Stimulated activated CD4-positive, alpha-beta T cell treated with anti-CD3 and anti-CD28 coated beads, Interleukin-2, amount 100 ng/mL, for 4 hours (primary cell): Measurements from ENCODE around the gene TGFBI.

Experiments
- DNase-seq: peaks from one replicate; pipeline ENCODE4 v3.0.0-alpha.2; 2020; ENCODE audit warnings: low read depth

TGFBI gene

DNA sequence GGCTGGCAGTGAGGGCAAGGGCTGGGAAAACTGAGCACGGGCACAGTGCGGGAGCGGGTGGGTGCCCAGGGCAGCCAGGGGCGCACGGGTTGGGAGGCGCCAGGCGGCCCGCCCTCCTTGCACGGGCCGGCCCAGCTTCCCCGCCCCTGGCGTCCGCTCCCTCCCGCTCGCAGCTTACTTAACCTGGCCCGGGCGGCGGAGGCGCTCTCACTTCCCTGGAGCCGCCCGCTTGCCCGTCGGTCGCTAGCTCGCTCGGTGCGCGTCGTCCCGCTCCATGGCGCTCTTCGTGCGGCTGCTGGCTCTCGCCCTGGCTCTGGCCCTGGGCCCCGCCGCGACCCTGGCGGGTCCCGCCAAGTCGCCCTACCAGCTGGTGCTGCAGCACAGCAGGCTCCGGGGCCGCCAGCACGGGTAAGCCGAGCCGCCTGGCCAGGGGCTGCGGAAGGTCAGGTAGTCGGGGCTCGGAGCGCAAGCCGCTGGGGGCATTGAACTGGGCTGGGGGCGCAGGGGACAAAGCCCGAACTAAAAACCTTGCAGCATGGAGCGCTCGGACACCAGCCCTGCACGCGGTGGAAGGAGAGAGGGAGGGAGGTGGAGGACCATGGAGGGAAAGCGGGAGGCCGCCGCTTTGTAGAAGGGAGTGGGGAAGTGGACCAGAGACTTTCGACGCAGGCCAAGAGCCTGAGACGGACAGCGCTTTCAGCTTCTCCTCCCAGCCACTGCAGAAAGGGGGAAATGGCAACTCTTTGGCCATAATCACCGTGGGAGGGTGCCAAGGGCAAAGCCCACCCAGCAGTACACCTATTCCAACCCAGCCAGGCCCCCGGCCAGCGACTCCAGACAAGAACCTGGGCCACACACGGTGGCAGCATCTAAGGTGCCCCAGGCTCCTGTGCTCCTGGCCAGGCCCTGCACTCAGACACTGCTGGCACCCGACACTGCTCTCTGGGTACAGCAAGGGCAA, at the start of gene TGFBI:
Gene TGFBI, plus strand, starts transcription at position 207 of the 961 bp plus-strand sequence. Its CDS starts 68 bp downstream, at position 275.
- no peak for DNase-seq

DNA sequence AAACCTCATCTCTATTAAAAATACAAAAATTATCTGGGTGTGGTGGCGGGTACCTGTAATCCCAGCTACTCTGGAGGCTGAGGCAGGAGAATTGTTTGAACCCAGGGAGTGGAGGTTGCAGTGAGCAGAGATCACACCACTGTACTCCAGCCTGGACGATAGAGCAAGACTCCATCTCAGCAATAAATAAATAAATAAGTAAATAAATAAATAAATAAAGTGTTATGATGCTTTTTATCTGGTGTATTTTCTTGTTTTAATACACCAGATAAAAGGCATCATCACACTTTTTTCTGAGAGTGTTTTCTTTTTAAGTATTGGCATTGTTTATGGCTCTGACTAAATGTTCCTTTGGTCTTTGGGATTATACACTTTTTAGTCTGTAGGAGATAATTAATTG, 49.8 kb upstream of the TGFBI start:
- DNase-seq, result no peak

DNA sequence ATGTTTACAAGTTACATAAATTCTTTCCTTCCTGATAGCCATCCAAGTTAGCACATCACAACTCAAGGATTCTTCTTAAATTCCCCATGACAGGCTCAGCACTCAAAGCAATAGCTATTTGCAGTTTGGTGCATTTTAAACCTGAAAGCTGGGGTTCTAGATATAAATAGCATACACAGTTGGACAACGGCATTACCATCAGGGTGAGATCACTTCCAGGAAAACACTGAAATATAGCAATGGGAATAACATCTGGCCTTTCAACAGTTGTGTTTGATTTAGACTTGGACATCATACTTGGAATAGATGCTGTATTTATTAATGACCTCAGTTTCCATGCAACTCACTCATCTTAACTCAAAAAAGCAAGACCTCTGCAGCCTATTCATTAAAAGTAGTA, 49.3 kb upstream of the TGFBI start:
- no peak for DNase-seq

DNA sequence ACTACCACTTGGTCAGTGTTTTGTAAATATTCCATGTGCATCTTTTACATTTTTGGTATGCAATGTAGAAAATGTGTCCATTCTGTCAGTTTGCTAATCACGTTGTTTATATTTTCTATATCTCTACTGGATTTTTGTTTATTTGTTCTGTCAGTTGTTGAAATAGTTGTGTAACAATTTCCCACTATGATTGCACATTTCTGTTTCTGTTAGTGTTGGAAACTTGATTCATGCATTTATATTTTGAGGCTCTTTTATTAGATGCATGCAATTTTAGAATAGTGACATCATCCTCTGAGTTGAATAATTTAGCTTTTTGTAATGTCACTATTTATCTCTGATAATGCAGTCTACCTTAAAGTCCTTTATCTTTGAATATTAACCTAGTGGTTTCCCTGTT, 48.2 kb upstream of the TGFBI start:
- no peak for DNase-seq

DNA sequence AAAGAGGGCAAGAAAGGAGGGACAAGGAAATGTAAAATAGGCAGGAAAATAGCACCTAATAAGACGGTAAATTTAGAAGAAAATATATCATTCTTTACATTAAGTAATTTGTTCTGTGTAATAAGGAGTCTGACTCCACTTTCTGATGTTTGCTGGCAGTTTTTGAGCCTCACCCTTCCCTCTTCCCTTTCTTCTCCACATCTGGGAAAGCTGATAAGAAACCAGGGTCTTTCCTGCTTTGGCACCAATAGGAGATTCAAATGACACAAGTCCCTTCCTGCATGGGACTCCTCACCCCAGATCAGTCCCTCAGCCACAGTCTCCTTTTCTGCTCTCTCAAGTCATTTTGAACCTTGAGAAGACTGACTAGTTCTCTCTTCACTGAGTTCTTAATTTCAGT, 42.8 kb upstream of the TGFBI start:
- no peak for DNase-seq

DNA sequence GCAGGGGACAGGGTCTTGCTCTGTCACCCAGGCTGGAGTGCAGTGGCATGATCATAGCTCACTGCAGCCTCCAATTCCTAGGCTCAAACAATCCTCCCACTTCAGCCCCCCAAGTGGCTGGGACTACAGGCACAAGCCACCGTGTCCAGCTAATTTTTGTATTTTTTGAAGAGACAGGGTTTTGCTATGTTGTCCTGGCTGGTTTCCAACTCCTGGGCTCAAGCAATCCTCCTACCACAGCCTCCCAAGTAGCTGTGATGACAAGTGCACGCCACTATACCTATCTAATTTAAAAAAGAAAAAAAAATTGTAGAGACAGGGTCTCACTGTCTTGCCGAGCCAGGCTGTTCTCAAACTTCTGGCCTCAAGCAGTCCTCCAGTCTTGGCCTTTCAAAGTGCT, 42.4 kb upstream of the TGFBI start:
- DNase-seq, result no peak

DNA sequence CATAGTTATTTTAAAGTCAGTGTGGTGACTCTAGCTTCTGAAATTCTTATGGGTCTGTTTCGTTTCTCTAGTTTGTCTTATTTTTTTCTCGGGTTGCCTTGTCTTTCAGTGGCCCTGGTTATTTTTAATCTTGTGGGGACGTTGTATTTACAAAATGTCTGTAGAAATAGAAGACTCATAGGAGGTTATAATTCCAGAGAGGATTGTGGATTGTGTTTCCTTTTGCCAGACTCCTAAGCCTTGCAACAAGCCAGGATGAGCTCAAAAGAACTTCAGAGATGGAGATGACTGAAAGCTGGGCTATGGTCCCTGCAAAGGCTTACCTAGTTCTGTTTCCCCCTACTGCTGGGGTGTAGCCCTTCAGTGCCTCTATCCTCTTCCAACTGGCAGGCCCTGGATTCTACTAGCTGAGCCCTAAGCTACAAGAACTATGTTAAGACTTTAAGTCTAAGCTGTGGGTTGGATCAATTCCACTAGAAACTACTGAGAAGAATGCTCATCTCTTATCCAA, 41.8 kb upstream of the TGFBI start:
- no peak for DNase-seq

DNA sequence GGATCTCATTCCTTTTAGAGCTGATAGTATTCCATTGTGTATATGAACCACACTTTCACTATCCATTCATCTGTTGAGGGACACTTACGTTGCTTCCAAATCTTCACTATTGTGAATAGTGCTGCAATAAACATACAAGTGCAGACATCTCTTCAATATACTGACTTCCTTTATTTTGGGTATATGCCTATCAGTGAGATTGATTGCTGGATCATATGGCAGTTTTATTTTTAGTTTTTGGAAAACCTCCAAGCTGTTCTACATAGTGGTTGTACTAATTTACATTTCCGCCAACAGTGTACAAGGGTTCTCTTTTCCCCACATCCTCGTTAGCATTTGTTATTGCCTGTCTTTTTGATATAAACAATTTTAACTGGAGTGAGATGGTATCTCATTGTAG, 40.2 kb upstream of the TGFBI start:
- DNase-seq, result no peak

DNA sequence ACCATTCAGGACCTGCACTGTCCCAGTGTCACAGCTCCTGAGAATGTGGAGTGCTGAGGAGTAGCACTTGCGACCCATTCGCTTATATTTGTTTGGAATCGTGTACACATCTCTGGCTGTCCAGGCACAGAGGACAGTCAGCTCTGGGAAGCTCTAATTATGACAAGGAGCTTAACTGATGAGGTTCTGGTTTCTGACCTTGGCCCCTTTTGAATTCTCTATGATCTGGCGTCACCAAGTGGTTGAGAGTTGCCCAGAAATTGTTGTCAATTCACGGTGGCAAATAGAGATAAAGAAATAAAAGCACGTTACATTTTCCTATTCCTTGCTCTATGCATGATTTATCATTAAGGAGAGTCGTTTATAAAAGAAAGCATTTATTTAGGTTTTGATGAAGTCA, 39.1 kb upstream of the TGFBI start:
- DNase-seq, result no peak

DNA sequence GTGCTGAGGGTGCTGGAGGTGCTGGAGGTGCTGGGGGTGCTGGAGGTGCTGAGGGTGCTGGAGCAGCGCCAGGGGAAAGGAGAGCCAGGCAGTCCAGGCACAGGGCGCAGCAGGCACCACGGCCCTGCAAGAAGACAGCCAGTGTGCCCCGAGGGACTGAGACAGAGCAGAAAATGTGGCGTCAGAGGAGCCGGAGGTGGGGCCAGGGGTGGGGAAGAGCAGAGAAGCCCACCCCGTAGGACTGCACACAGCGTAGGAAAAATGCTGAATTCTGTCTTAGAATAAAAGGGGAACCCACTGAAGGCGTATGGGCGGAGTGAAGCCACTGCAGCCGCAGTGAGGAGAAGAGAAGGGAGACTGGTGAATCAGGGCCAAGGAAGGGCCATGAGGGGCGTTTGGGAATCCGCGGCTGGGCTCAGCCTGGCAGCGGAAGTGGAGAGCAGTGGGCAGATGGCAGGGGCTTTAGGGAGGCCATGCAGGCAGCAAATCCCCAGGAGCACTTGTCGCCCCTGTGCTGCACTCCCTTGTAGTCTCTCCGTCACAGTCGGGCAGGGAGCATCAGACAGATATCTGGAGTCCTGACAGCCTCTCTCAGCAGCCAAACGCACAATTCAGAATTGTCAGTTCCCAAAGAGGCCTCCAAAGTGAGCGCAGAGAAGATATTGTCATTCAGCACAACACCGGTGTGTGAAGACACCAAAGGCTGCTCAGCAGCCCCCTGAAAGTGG, 38.1 kb upstream of the TGFBI start:
- no peak for DNase-seq

DNA sequence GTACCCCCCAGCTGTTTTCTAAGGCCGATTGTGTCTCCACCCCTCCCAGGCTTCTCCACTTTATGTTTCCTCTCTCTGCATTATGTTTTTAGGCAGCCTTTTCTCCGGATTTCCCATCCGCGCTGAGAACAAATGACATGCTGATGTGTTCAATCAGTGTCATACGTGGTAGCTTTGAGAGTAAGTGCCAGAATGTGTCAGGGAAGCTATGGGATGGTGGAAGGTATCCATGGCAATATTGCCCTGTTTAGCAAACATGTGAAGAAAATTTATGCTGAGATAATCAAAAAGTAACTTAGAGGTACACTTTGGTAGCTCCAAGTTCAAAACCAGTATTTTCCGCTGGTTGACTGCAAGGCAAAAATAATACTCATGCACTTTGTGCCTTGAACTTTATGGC, 37.4 kb upstream of the TGFBI start:
- DNase-seq, result no peak

DNA sequence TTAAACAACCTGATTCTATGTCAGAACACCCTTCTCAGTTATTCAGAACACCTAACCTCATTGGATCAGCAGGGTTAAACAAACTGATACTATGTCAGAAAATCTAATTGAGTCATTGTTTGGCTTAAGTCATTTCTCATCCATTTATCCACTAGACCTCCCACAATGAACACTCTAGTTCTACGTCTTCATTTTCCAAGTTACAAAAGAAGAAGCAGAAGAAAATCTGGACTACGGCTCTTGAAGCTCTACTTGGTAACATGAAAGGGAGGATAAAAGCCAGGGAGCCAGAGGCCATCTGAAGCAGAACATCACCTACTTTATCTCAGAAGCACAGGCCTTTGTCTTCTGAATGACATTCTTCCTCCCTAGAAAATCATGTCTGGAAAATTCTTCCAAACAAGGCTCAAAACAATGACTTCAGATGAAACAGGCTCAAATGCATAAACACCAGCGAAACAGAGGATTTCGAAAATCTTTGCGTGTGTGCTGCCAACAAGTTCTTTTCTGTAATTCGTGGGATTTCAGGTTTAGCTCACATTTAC, 35.4 kb upstream of the TGFBI start:
- no peak for DNase-seq

DNA sequence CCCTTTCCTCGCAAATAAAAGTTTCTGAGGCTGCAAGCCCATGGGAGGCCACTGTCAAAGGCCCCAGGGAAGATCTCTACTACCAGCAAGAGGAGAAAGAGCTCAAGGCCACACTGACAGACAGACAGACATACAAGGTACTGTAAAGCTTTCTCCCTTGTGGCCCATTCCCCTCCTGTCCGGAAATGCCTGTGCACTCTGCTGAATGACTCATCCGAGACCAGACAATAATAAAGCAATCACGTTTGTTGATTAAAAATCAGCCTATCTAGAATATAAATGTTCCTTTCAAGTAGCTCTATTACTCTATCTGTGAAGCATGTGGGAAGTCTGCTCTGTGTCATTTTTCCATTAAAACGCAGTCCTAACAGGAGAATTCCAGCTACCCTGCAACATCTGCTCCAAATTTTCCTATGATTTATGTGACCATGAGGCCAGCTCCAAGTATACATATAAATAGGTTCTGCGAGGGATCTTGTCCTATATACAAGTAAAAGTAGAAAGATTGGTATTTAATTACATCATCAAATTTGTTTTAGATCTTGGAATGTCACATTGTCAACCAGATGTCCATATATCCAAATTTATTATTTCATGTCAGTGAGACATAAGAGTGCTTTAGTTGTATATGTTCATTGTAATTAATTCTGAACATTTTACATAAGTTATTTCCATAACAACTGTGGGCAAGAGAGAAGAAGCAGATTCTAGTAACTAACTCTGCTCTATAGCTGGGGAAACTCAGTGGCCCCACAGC, 34.7 kb upstream of the TGFBI start:
- DNase-seq, result no peak

DNA sequence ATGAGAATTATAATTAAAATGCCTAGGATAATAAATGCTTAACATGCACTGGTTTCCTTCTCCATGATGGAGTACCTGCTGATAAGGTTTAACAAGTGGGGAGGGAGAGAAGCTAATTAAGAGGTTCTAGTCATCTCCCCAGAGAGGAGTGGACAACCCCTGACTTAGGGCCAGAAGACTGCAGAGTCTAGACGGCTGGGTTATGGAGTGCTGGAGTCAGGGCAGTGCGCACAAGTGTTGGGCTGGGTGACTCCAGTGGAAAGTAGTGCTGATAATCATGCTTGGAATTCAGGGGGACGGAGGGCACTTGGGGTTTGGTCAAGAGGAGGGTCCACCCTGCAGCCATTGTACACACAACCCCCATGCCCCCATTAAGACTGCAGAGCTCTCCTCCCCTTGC, 32.8 kb upstream of the TGFBI start:
- no peak for DNase-seq

DNA sequence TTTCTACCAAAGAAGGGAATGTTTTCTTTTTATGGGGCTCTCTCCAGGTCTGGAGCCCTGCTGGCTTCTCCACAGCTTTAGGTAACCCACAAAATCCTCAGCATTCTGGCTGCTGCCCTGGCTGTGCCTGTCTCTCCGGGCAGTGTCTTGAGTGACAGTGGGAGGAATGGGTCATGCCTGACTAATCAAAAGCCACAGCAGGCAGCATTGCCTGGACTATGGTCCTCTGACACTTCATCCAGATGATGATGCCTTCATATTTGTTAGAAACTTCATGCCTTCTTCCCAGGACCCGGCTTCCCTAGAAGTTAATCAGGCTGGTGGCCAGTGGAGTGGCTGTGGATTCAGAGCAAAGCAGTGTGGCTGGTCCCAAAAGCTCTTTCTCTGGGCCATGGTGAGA, 32.2 kb upstream of the TGFBI start:
- DNase-seq, result no peak

DNA sequence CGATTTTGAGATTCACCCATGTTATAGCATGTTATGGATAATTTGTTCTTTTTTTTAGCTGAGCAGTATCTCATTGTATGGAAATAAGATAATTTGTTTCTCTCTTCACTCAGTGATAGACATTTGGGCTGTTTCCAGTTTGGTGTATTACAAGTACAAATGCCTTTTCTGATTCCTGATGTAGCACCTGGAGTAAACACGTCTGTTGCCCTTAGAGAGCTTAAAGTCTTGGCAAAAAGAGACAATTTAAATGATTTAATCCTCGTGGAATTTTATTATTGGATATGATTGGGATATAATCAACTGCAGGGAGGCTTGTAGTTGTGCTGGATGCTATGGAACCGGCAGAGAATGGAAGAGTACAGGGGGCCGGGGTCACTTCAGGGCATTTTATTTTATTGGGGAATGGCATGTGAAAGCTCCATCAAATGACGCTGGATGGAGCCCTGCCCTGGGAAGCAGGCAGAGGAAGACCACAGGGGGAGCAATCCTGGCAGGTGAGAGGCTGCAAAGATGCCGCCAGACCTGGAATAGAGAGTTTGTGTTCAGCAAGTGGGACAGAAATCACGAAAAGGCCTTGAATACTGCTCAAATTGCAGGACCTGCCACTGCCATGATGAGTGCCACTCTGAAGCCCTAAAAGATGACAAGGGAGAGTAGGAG, 31.0 kb upstream of the TGFBI start:
- DNase-seq, result no peak

DNA sequence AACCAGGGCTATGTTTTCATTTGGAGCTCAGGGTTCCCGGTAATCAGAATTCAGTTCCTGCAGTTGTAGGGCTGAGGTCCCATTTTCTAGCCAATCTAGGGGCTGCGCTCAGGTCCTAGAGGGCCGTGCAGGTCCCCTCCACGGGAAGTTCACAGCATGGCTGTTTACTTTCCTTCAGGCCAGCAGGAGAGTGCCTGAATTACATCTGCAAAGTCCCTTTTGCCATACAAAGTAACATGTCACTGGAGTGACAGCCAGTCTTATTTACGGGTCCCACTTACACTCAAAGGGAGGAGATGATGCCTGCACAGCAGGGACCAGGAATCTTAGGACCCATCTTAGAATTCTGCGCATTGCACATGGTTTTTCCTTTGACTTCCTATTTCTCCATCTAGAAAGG, 29.9 kb upstream of the TGFBI start:
- no peak for DNase-seq

DNA sequence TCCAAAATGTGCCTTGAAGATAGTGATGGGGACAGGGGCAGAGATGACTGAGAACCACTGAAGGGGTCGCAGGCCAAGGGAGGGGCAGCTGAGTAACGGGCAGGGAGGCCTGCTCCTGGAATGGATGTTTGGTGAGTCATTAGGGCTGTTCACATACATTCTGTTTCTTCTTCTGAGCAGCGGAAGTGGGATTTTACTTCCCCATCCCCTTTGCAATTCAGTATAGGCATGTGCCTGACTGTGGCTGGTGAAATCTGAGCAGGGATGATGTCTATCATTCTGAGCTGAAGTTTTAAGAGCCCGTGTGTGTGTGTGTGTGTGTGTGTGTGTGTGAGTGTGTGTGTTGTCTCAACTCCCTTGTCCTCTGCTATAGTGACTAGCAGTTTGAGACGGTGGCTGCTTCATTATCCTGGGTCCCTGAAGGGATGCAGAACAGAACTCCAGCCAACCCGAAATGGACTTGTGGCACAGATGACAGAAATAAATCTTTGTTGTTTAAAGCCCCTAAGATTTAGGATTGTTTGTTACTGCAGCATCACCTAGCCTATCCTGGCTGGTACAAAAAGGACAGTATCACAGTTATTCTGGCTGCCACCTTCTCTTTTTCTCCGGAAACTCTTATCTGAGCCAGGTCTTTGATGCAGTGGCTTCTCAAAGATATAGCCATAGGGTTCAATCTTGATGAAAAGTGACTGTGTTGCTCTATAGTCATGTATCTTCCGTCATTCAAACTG, 29.2 kb upstream of the TGFBI start:
- DNase-seq, result no peak

DNA sequence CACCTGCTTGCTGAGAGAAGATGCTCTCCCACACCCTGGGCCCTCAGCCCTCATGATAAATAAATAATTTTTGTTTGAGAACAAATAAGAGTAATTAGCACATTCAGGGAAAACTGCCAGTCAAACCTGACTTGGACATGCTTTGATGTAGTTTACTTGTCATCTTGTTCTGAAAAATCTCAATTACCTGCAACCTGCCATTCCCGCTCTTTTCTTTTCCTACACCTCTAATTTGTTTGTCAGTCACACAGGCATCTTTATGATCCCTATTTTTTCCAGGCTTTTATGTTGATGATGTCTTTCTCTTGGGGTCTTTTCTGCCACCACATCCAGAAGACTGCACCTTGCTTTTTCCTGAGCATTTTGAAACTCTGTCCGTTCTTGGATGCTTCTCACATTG, 28.6 kb upstream of the TGFBI start:
- no peak for DNase-seq

DNA sequence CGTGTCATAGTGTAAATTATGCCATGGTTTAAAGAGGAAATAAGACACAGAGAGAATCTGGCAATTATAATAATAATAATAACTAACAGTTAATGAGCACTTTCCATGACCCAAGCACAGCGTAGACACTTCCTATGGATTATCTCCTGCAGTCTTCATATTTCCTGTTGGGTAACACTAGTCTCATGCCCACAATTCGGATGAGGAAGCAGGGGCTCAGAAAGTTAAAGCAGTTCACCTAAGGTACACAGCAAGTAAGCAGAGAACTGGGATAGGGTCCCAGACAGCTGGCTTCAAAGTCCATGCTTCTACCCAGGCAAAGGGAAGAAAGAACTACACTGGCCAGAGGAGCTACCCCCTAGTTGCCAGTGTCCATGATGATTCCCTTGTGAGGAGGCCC, 27.9 kb upstream of the TGFBI start:
- no peak for DNase-seq

DNA sequence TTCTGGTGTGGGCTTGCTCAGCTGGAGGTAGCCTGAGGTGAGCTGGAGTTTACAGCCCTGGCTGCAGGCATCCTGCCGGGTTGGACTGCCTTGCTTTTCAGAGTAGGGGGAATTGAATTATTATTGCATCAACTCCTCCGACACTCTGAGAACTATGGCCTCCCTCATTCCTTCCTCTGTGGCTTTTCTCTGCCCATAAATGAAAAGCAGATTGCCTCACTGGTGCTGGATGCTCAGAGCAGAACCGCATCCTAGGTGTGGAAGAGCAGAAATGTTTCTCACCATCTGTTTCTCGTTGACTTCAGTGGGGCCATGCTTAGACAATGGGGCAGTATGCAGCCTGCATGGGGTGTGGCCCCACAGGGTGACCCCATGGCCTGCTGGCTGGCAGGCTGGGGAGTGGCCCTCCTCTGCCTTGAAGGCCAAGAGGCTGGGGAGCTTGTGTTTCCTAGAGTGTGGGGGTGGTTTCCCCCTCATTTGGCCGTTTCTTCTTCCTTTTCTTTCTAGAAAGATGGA, 27.3 kb upstream of the TGFBI start:
- DNase-seq, result no peak
